Activated naive CD4-positive, alpha-beta T cell treated with anti-CD3 and anti-CD28 coated beads, Interleukin-2, amount 10 ng/mL, durations not matched to agents 7 days and 5 days (primary cell): ENCODE results near the gene CAB39L.
A peak's percentile ranks its signal among the peaks of the same experiment; 100 is the strongest.

Experiments
- CTCF ChIA-PET: fragments of 350-600 bp; sonication (Branson Sonifier 250); formaldehyde crosslinking; loops from one replicate; lab custom pipeline; 2021; ENCODE audit warnings: antibody characterized with exemption; lab: Charles Lee
- DNase-seq: peaks from one replicate; pipeline ENCODE4 v3.0.0-alpha.2; 2020
- H3K27ac Mint-ChIP-seq: one replicate; pipeline ENCODE4 v1.8.0; 2021; ENCODE audit warnings: mild to moderate bottlenecking, moderate library complexity, mixed read lengths
- H3K27me3 Mint-ChIP-seq: one replicate; pipeline ENCODE4 v1.8.0; 2021; ENCODE audit warnings: mild to moderate bottlenecking, mixed read lengths
- H3K36me3 Mint-ChIP-seq: one replicate; pipeline ENCODE4 v1.8.0; 2021; ENCODE audit warnings: mixed read lengths
- H3K4me1 Mint-ChIP-seq: one replicate; pipeline ENCODE4 v1.8.0; 2021; ENCODE audit warnings: mixed read lengths
- H3K4me3 Mint-ChIP-seq: one replicate; pipeline ENCODE4 v1.8.0; 2021; ENCODE audit warnings: mild to moderate bottlenecking, moderate library complexity, mixed read lengths
- H3K9me3 Mint-ChIP-seq: one replicate; pipeline ENCODE4 v1.8.0; 2021; ENCODE audit warnings: mixed read lengths

CAB39L gene

DNA sequence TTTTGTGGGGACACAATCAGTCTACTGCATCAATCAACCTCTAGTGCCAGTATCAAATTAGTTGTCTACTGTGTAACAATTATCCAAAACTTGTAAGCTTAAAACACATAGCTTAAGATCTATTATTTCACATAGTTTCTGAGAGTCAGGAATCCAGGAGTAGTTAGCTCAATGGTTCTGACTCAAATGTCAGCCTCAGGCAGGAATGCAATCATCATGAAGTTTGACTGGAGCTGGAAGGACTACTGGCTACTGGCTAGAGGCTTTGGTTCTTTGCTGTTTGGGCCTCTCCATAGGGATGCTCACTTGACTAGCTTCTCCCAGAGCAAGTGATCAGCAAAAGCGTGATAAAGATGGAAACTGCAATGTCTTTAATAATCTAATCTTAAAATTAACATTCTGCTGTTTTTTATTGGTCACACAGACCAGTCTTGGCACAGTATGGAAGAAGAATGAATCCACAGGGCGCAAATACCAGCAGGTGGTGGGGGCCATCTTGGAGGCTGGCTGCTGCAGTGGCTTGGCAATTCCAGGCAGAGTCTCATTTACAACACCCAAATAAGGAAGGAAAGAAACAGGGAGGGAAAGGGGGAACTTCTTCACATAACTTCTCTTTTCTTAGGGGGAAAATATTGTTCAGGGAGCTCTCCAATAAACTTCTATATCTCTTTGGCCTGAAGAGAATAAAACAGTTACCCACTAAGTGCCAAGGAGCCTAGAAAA is 15.7 kb downstream of the CAB39L start:
- H3K4me3 Mint-ChIP-seq = no peak overlapping the region

DNA sequence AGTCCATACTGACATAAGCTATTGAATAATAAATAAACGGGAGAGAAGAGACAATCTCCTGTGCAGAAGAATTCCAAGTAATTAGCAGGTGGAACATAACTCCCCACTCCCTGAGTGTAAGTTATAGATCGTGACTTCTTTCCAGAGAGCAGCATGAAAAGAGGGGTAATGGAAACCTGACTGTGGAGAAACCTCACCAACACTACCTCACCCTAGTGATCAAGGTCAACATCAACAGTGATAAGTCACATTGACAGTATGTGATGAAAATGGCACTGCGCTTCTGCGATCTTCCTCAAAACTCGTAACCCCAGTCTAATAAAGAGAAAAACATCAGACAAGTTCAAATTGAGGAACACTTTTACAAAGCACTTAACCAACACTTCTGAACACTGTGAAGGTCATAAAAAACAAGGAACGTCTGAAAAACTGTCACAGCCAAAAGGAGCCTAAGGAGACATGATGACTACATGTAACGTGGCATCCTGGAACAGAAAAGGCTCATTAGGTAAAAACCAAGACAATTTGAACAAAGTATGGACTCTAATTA is 19.8 kb downstream of the CAB39L start:
- DNase-seq = no peak
- Mint-ChIP-seq H3K9me3 (no peaks in the 10 kb centered on the region), H3K4me3 (no peak overlapping the region), H3K36me3 (no peaks in the 10 kb centered on the region), H3K27me3 (peaks cover 9% of the 10 kb centered on the region), H3K27ac (no peak overlapping the region), H3K4me1 (no peaks in the 10 kb centered on the region)
- CTCF ChIA-PET = no interaction called here

More for the DNA sequence above, 15.7 kb downstream of the CAB39L start:
- no peaks in the 10 kb centered on the region for H3K9me3 Mint-ChIP-seq
- H3K36me3 Mint-ChIP-seq = no peaks in the 10 kb centered on the region
- DNase-seq = no peak
- H3K27ac Mint-ChIP-seq = no peak overlapping the region
- H3K4me1 Mint-ChIP-seq = no peaks in the 10 kb centered on the region
- no peaks in the 10 kb centered on the region for H3K27me3 Mint-ChIP-seq
- CTCF ChIA-PET = interaction anchor here (0.6 to 1.7 kb wide), 3 partner anchors 176 to 1001 kb away, joined by 3 to 4 read pairs (median 3); no protein-coding TSS in a partner anchor

DNA sequence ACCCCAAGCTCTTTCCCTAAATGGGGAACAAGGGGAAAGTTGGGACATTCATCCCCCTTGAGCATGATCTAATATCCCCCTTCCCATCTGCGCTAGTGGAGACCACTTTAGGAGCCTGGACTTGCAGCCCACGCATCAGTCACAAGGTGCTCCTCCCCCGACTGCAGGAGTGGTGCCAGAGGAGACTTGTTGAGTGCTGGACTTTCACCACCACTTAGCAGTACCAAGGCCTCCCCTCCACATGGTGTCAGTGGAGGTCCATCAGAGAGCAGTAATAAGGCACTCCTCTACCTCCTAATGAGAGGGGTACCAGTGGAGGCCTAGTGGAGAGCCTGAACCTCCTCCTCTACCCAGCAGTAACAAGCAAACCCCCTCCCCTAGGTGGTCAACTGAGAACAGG is 22.5 kb downstream of the CAB39L start:
- CTCF ChIA-PET = interaction anchor here (0.6 kb wide), 1 partner anchor 22 kb away, joined by 3 read pairs; no protein-coding TSS in a partner anchor

DNA sequence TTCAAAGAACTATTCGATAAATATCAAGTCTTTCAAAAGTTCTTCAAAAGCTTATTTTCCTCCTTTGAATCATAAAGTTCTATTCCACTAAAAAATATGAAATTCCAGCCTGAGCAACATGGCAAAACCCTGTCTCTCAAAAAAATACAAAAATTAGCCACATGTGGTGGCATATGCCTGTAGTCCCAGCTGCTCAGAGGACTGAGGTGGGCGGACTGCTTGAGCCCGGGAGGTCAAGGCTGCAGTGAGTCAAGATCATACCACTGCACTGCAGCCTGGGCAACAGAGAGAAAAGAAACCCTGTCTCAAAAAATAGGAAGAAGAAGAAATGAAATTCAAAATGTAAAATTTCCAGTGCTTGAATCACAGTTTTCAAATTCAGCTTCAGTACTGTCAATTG is 24.6 kb downstream of the CAB39L start:
- no peaks in the 10 kb centered on the region for H3K9me3 Mint-ChIP-seq
- DNase-seq = no peak
- no peaks in the 10 kb centered on the region for H3K4me1 Mint-ChIP-seq
- H3K4me3 Mint-ChIP-seq = no peak overlapping the region
- CTCF ChIA-PET = interaction anchor here (1.2 kb wide), 1 partner anchor 118 kb away, joined by 3 read pairs; no protein-coding TSS in a partner anchor
- H3K27me3 Mint-ChIP-seq = peaks cover 9% of the 10 kb centered on the region
- H3K27ac Mint-ChIP-seq = no peak overlapping the region
- H3K36me3 Mint-ChIP-seq = no peaks in the 10 kb centered on the region

More for the DNA sequence above, 22.5 kb downstream of the CAB39L start:
- H3K4me3 Mint-ChIP-seq = no peak overlapping the region
- no peaks in the 10 kb centered on the region for H3K36me3 Mint-ChIP-seq
- peak; percentile 45 for DNase-seq
- no peak overlapping the region for H3K27ac Mint-ChIP-seq
- no peaks in the 10 kb centered on the region for H3K9me3 Mint-ChIP-seq
- peaks cover 9% of the 10 kb centered on the region for H3K27me3 Mint-ChIP-seq
- H3K4me1 Mint-ChIP-seq = no peaks in the 10 kb centered on the region

DNA sequence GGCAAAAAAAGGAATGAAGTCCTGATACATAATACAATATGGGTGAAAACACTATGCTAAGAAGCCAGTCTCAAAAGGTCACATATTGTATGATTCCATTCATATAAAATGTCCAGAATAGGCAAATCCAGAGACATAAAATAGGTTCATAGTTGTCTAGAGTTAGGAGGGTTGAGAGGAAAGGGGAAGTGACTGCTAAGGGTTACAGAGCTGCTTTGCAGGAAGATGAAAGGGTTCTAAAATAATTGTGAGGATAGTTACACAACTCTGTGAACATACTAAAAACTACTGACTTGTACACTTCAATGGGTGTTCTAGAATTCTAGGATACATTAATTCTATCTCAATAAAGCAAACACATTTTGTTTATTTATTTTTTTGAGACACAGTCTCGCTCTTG is 25.7 kb downstream of the CAB39L start:
- H3K27ac Mint-ChIP-seq = no peak overlapping the region
- no peak for DNase-seq
- no peaks in the 10 kb centered on the region for H3K9me3 Mint-ChIP-seq
- H3K4me3 Mint-ChIP-seq = no peak overlapping the region
- no peaks in the 10 kb centered on the region for H3K4me1 Mint-ChIP-seq
- H3K36me3 Mint-ChIP-seq = no peaks in the 10 kb centered on the region
- H3K27me3 Mint-ChIP-seq = peaks cover 9% of the 10 kb centered on the region
- CTCF ChIA-PET = no interaction called here

DNA sequence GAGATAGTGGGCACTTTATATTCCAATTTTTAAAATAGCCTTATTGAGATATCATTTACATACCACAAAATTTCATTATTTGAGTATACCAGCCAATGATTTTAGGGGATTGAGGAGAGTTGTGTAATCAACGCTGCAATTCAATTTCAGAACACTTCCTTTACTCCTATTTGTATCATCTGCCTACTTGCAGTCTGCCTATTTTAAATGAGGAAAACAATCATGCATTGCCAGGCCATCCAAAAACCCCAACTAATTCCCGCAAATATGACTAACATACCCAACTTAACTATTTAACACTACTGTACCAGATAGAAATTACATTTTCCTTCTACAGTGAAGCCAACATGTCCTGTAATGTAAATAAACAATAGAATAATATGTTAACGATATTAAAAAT is 26.7 kb downstream of the CAB39L start:
- no peaks in the 10 kb centered on the region for H3K36me3 Mint-ChIP-seq
- CTCF ChIA-PET = no interaction called here
- H3K4me1 Mint-ChIP-seq = no peaks in the 10 kb centered on the region
- H3K27me3 Mint-ChIP-seq = peaks cover 9% of the 10 kb centered on the region
- DNase-seq = no peak
- no peak overlapping the region for H3K4me3 Mint-ChIP-seq
- no peaks in the 10 kb centered on the region for H3K9me3 Mint-ChIP-seq
- H3K27ac Mint-ChIP-seq = no peak overlapping the region

DNA sequence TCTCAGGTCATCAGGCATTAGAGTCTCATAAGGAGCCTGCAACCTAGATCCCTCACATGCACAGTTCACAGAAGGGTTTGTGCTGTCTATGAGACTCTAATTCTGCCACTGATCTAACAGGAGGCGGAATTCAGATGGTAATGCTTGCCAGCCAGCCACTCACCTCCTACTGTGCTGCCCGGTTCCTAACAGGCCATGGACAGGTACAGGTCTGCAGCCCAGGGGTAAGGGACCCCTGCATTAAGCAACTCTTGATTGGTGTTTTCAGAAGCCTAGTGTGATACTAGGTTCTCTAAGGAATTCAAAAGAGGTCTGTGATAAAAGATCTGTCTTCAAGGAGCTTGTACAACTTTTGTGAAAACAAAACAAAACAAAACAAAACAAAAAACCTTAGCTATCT is 31.1 kb downstream of the CAB39L start:
- CTCF ChIA-PET = no interaction called here
- Mint-ChIP-seq H3K36me3 (no peaks in the 10 kb centered on the region), H3K27me3 (no peaks in the 10 kb centered on the region), H3K9me3 (no peaks in the 10 kb centered on the region), H3K27ac (no peak overlapping the region), H3K4me1 (no peaks in the 10 kb centered on the region), H3K4me3 (no peak overlapping the region)
- DNase-seq = no peak

DNA sequence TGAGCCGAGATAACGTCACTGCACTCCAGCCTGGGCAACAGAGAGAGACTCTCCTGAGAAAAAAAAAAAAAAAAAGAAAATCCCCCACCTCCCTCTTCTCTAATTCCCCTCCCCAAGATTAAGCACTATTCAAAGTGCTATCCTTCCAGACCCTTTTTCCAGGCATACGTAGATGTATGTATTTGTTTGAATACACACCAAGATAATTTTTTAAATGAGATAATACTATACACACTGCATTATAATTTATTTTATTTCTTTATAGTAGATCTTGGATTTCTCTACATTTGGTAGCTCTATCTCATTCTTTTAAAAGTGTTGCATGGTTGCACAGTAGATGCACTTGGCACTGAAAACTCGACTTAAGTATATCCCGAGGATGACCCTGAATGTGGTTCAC is 32.5 kb downstream of the CAB39L start:
- Mint-ChIP-seq H3K27ac (no peak overlapping the region), H3K4me1 (no peaks in the 10 kb centered on the region), H3K36me3 (no peaks in the 10 kb centered on the region), H3K9me3 (no peaks in the 10 kb centered on the region), H3K4me3 (no peak overlapping the region), H3K27me3 (no peaks in the 10 kb centered on the region)
- CTCF ChIA-PET = interaction anchor here (0.5 kb wide), 1 partner anchor 47 kb away, joined by 3 read pairs; no protein-coding TSS in a partner anchor
- no peak for DNase-seq

DNA sequence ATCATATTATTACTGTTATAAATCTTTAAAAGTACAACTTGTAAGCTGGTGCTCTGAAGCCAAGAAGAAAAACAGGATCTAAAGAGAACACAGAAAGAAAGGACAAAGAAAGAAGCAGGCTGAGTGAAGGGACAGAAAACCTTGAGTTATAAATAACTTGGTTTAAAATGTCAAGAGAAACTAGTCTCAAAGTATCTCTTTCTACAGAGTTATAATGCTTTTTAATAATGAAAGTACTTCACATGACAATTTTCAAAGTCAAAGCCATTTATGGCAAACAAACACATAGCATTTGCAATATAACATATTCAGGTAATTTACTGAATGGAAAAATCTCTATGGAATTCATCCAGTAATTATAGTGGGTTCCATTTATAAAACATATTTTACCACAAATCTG is 33.4 kb downstream of the CAB39L start:
- H3K27ac Mint-ChIP-seq = no peak overlapping the region
- no peaks in the 10 kb centered on the region for H3K4me1 Mint-ChIP-seq
- no peaks in the 10 kb centered on the region for H3K36me3 Mint-ChIP-seq
- DNase-seq = no peak
- peaks cover under 1% of the 10 kb centered on the region for H3K9me3 Mint-ChIP-seq
- no peaks in the 10 kb centered on the region for H3K27me3 Mint-ChIP-seq
- no peak overlapping the region for H3K4me3 Mint-ChIP-seq
- CTCF ChIA-PET = no interaction called here

DNA sequence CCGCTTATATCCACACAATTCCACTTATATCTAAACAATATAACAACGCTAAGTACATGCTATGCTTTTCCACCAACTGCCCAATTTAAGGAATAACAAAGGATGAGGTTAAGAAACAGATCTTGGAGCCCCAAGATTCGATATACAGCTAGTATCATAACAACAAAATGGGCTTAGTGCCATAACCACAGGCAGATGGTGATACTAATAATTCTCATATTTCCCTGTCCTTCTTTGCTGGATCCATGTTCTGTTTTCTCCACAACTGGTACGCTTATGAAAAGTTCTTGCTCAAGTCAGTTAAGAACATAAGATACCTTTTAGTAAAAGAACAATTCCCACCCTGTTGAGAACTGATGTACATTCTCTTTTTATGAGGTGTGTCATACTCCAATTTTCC is 33.9 kb downstream of the CAB39L start:
- H3K36me3 Mint-ChIP-seq = no peaks in the 10 kb centered on the region
- peaks cover 4% of the 10 kb centered on the region for H3K9me3 Mint-ChIP-seq
- H3K4me1 Mint-ChIP-seq = no peaks in the 10 kb centered on the region
- H3K27ac Mint-ChIP-seq = no peak overlapping the region
- CTCF ChIA-PET = no interaction called here
- no peak for DNase-seq
- H3K27me3 Mint-ChIP-seq = no peaks in the 10 kb centered on the region
- no peak overlapping the region for H3K4me3 Mint-ChIP-seq

DNA sequence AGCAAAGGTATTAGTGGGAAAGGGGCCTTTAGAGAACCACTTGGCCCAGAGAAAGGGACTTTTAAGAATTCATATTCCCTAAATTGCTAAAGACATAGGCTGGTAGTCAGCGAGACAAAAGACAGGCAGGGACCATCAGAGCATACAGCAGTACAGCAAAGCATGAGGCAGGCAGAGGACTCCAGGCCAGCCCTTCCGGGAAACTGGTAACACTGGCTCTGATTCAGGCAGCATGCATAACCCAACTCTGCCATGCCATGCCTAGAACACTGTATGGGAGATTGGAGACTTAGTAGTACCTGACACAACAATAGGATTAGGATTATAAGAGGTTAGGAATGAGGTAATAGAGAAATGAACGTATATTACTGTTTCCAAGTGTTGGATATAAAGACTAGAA is 34.9 kb downstream of the CAB39L start:
- no peak for DNase-seq
- Mint-ChIP-seq H3K27me3 (no peaks in the 10 kb centered on the region), H3K36me3 (no peaks in the 10 kb centered on the region), H3K4me3 (no peak overlapping the region), H3K9me3 (peaks cover 14% of the 10 kb centered on the region), H3K4me1 (no peaks in the 10 kb centered on the region), H3K27ac (no peak overlapping the region)
- CTCF ChIA-PET = no interaction called here

DNA sequence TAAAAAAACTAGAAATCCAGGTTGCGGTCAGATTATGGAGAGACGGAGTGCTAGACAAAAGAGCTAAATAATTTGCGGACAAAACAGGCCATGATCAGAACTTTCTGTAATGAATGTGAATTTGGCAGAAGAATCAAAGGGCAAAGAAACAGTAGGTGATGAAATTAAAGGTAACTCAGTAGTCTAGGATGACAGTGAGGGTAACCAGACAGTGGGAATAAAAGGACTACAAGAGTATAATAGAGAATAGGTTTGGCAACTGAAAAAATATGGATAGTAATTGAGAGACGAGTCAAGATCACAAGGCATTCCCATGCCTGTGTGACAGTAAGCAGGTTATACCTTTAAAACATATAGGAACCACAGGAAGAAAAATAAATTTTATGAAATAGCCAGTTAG is 35.9 kb downstream of the CAB39L start:
- Mint-ChIP-seq H3K4me1 (no peaks in the 10 kb centered on the region), H3K4me3 (no peak overlapping the region), H3K27me3 (no peaks in the 10 kb centered on the region), H3K27ac (no peak overlapping the region), H3K36me3 (no peaks in the 10 kb centered on the region), H3K9me3 (peaks cover 16% of the 10 kb centered on the region)
- DNase-seq = no peak
- CTCF ChIA-PET = no interaction called here

DNA sequence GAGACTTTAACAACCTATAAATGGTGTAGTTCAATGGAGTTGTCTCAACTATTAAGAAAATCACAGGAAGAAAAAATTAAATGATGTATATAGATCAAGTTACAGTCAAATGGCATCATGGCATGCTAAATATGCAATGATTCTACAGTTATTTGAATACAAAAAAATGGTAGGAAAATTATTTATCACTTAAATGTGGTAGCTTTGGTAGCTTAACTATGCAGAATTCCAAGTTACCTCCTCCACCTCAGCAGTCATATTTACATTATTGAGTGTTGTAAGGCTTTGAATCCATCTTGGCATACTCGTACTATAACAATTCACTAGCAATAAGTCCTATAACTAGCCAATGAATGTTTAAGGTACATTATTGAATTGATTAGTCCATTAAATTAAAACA is 36.8 kb downstream of the CAB39L start:
- no peaks in the 10 kb centered on the region for H3K27me3 Mint-ChIP-seq
- no peak overlapping the region for H3K27ac Mint-ChIP-seq
- CTCF ChIA-PET = no interaction called here
- no peaks in the 10 kb centered on the region for H3K4me1 Mint-ChIP-seq
- H3K4me3 Mint-ChIP-seq = no peak overlapping the region
- no peaks in the 10 kb centered on the region for H3K36me3 Mint-ChIP-seq
- H3K9me3 Mint-ChIP-seq = peaks cover 16% of the 10 kb centered on the region
- no peak for DNase-seq

DNA sequence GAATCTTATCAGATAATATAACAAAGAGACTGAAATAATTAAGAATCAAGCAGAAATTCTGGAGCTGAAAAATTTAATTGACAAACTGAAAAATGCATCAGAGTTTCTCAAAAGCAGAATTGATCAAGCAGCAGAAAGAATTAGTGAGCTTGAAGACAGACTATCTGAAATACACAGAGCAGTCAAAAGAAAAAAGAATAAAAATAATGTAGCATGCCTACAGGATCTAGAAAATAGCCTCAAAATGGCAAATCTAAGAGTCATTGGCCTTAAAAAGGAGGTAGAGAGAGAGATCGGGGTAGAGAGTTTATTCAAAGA is 39.2 kb downstream of the CAB39L start:
- peaks cover 16% of the 10 kb centered on the region for H3K9me3 Mint-ChIP-seq
- H3K4me3 Mint-ChIP-seq = no peak overlapping the region
- H3K4me1 Mint-ChIP-seq = no peaks in the 10 kb centered on the region
- no peaks in the 10 kb centered on the region for H3K36me3 Mint-ChIP-seq
- DNase-seq = no peak
- CTCF ChIA-PET = interaction anchor here (0.6 kb wide), 1 partner anchor 160 kb away, joined by 3 read pairs; no protein-coding TSS in a partner anchor
- H3K27me3 Mint-ChIP-seq = peaks cover 3% of the 10 kb centered on the region
- H3K27ac Mint-ChIP-seq = no peak overlapping the region
